ENCODE results near the gene NMB. TPM values are rescaled to one million over a fixed set of nuclear protein-coding genes. Genes with fewer than 3 reads are reported as not detected.

The NMB gene
- total RNA-seq (1 to 10 TPM; 1.0 to 4.2 (median 2.4) TPM), polyA plus RNA-seq (1 to 10 TPM; 2.2 to 5.5 (median 4.7) TPM)
- long read RNA-seq, donor 1, transcript NMB-201 (3 exons, 1,007 nt), result major isoform, 5 of 5 reads
- long read RNA-seq, donor 1, partial matches to known transcripts, result 0 of 5 reads
- long read RNA-seq, donor 1, other reads (novel, unspliced or antisense), result 0 of 5 reads
- long read RNA-seq, donor 2, partial matches to known transcripts, result 0 of 1 reads
- long read RNA-seq, donor 2, other reads (novel, unspliced or antisense), result 0 of 1 reads

DNA sequence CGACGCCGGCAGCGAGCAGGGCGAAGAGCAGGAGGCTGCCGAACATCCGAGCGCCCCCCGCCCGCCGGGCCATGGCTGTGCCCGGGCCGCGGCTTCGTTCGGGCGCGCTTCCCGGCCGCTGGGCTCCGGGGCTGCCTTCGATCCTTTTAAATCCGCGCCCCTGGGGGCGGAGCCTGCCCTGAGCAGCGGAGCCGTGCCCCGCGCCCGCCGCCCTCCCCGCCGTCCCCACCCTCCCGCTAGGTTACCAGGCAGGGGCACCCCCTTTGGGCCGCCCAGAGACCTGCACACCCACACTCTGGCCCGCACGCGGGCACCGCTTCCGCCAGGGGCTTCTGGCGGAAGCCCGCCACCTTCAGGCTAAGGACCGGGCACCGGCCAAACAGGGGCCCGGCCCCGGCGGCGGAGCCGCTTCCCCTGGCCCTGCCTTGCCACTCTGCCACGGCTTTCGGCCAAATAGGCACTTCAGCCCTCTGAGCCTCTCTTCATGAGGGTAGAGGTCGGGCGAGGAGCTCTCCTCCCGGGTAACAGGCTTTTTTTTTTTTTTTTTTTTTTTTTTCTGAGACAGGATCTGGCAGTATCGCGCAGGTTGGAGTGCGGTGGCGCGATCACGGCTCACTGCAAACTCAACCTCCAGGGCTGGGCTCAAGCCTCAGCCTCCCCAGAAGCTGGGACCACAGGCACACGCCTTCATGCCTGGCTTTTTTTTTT is at the start of gene NMB:
NMB (minus strand) TSS at position 120 of the 708 bp plus-strand sequence; CDS start at position 73, 47 bp downstream.
- H3K4me1 ChIP-seq, result peaks cover 8 to 59% (median 41%) of the 10 kb centered on the region in 6 donors
- peak within 1 kb of the TSS; percentile 47 to 79 (median 52) for H3K4me3 ChIP-seq
- H3K27me3 ChIP-seq (replicated peaks in 1 of 7), result no peaks in the 10 kb centered on the region
- 0 to 1% (median 1%) methylated on average over 37 to 61 of the region's 61 CpGs for WGBS, 5 donors
- H3K9me3 ChIP-seq, result no peaks in the 10 kb centered on the region
- peak within 1 kb of the TSS; percentile 70 to 86 (median 80) for H3K27ac ChIP-seq
- intact Hi-C loops (cut with DNase I; ENCODE audit: low total_unique reads), result loop anchor here (10.0 kb wide), 1 partner anchor 63 kb away; no protein-coding TSS in a partner anchor
- TF ChIP-seq POLR2A (IDR thresholded peaks at IDR 0.05) (no peak), POLR2AphosphoS5 (IDR thresholded peaks at IDR 0.05) (peak; percentile 44 to 85 (median 69))
- TF ChIP-seq, protein P1, sequence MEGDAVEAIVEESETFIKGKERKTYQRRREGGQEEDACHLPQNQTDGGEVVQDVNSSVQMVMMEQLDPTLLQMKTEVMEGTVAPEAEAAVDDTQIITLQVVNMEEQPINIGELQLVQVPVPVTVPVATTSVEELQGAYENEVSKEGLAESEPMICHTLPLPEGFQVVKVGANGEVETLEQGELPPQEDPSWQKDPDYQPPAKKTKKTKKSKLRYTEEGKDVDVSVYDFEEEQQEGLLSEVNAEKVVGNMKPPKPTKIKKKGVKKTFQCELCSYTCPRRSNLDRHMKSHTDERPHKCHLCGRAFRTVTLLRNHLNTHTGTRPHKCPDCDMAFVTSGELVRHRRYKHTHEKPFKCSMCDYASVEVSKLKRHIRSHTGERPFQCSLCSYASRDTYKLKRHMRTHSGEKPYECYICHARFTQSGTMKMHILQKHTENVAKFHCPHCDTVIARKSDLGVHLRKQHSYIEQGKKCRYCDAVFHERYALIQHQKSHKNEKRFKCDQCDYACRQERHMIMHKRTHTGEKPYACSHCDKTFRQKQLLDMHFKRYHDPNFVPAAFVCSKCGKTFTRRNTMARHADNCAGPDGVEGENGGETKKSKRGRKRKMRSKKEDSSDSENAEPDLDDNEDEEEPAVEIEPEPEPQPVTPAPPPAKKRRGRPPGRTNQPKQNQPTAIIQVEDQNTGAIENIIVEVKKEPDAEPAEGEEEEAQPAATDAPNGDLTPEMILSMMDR (IDR thresholded peaks at IDR 0.05 in 8 of 11, conservative IDR thresholded peaks at IDR 0.05 in 3 of 11), result peak; percentile 41 to 86 (median 77)
- DNase-seq, result peak; percentile 97
- H3K36me3 ChIP-seq, result peaks cover 0 to 6% (median 0%) of the 10 kb centered on the region in 6 donors

DNA sequence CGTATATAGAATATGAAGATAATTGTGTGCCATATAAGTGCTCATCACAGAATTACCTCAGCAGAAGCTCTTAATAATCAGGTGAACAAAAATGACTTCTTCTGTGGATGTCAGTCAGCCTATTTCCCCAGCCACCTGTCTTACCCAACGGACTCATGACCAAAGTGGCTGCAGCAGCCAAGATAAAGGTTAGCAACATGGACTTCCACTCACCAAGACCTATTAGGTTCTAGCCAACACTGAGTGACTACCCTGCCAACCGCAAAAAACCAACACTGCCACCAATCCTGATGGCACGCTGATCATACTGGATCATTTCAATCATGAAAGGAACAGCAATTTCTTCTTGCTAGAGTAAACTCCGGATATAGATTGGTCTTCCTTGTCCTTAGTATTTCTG is 45.8 kb upstream of the NMB start:
- Histone ChIP-seq H3K4me1 (peaks cover 12 to 94% (median 55%) of the 10 kb centered on the region in 6 donors), H3K36me3 (peaks cover 0 to 15% (median 2%) of the 10 kb centered on the region in 6 donors), H3K9me3 (no peaks in the 10 kb centered on the region), H3K27me3 (replicated peaks in 1 of 7) (no peaks in the 10 kb centered on the region), H3K4me3 (no peak overlapping the region), H3K27ac (peak overlapping the region in 4 of 8 donors; percentile 21 to 51 (median 49))
- intact Hi-C loops (cut with DNase I; ENCODE audit: low total_unique reads), result loop anchor here (10.0 kb wide), 1 partner anchor 61 kb away; no protein-coding TSS in a partner anchor
- WGBS, 5 donors, result 93 to 96% (median 95%) methylated on average over 5 of the region's 5 CpGs
- TF ChIP-seq POLR2AphosphoS5 (IDR thresholded peaks at IDR 0.05), result no peak
- TF ChIP-seq, protein P1 (IDR thresholded peaks at IDR 0.05 in 8 of 11, conservative IDR thresholded peaks at IDR 0.05 in 3 of 11), result no peak
- DNase-seq, result no peak

DNA sequence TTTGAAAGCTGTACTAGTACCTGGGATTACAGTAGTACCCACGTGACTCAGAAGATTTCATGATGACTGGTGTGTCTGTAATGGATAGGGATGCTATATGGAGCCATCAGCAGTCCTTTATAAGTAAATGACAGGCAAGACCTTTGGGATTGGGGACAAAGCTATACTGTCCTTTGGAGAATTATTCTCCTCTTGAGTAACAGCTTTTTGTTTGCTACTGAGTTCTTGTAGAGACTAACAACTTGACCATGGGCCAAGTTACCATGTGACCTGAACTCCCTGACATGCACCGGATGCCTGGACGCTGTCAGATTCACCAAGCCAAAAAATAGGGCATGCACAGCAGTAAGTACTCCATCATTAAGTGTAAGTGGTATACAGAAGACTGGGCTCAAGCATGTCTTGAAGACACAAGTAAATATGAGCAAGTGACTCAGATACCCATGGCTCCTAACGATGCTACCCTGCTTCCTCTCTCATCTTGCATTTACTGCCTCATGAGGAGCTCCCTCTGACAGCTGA is 45.0 kb upstream of the NMB start:
- intact Hi-C loops (cut with DNase I; ENCODE audit: low total_unique reads), result loop anchor here (10.0 kb wide), 1 partner anchor 62 kb away; no protein-coding TSS in a partner anchor
- Histone ChIP-seq H3K9me3 (no peaks in the 10 kb centered on the region), H3K36me3 (peaks cover 0 to 14% (median 2%) of the 10 kb centered on the region in 6 donors), H3K4me3 (no peak overlapping the region), H3K4me1 (peaks cover 16 to 95% (median 53%) of the 10 kb centered on the region in 6 donors), H3K27me3 (replicated peaks in 1 of 7) (no peaks in the 10 kb centered on the region), H3K27ac (peak overlapping the region in 5 of 8 donors; percentile 21 to 51 (median 48))
- 32 to 62% (median 43%) methylated on average over 4 of the region's 4 CpGs for WGBS, 5 donors
- TF ChIP-seq, protein P1 (IDR thresholded peaks at IDR 0.05 in 8 of 11, conservative IDR thresholded peaks at IDR 0.05 in 3 of 11), result no peak
- no peak for TF ChIP-seq POLR2A (IDR thresholded peaks at IDR 0.05)
- peak in 1 of 3 donors; percentile 64 for TF ChIP-seq POLR2AphosphoS5 (IDR thresholded peaks at IDR 0.05)
- no peak for DNase-seq

All from spleen (tissue), 13 donors.